Measurements from ENCODE around the gene MCF2L2. TPM values are rescaled to one million over a fixed set of nuclear protein-coding genes. Genes with fewer than 3 reads are reported as not detected.

Gene MCF2L2
- total and polyA plus RNA-seq, 9 of the 15 experiments (the other 6 are each of a cell fraction or from before 2014, with no cell fraction given): 0.56 to 4.2 (median 3.0) TPM

DNA sequence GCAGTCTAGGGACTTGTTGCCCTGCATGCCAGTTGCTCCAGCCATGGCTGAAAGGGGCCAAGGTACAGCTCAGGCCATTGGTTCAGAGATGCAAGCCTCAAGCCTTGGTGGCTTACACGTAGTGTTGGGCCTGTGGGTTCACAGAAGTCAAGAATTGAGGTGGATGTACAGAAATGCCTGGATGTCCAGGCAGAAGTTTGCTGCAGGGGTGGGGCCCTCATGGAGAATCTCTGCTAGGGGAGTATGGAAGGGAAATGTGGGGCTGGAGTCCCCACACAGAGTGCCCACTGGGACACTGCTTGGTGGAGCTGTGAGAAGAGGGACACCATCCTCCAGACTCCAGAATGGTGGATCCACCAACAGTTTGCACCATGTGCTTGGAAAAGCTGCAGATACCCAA is 186.0 kb downstream of the MCF2L2 start (continued):
- TF ChIP-seq, protein P1, sequence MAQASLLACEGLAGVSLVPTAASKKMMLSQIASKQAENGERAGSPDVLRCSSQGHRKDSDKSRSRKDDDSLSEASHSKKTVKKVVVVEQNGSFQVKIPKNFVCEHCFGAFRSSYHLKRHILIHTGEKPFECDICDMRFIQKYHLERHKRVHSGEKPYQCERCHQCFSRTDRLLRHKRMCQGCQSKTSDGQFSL (CRISPR knock-in tag; IDR thresholded peaks at IDR 0.05): no peak
- TF ChIP-seq, protein P1 (tag; IDR thresholded peaks at IDR 0.05): no peak
- TF ChIP-seq STAT5A (IDR thresholded peaks at IDR 0.05; ENCODE audit: borderline replicate concordance, low read length) (no peak), TRIM28 (IDR thresholded peaks at IDR 0.05) (peak; percentile 83), HMG20B (CRISPR knock-in tag; IDR thresholded peaks at IDR 0.05) (no peak), JUNB (CRISPR knock-in tag; conservative IDR thresholded peaks at IDR 0.05) (no peak), FOXP1 (CRISPR knock-in tag; IDR thresholded peaks at IDR 0.05) (no peak), CUX1 (CRISPR knock-in tag; IDR thresholded peaks at IDR 0.05) (no peak), ZFP36 (IDR thresholded peaks at IDR 0.05; ENCODE audit: low read depth, low read length, partially characterized antibody) (peak; percentile 52), ELF2 (CRISPR knock-in tag; IDR thresholded peaks at IDR 0.05) (no peak), RHOXF2B (CRISPR knock-in tag; conservative IDR thresholded peaks at IDR 0.05) (no peak), MEF2D (tag; conservative IDR thresholded peaks at IDR 0.05; ENCODE audit: low read depth) (no peak)
- TF ChIP-seq, protein P2, sequence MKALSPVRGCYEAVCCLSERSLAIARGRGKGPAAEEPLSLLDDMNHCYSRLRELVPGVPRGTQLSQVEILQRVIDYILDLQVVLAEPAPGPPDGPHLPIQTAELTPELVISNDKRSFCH (CRISPR knock-in tag; IDR thresholded peaks at IDR 0.05): no peak
- TF ChIP-seq, protein P2 (tag; IDR thresholded peaks at IDR 0.05): no peak
